GM12878 (cell line): ENCODE measurements around the gene VCP. TPM values are rescaled to one million over a fixed set of nuclear protein-coding genes. Genes with fewer than 3 reads are reported as not detected.
A peak's percentile ranks its signal among the peaks of the same experiment; 100 is the strongest.

Experiments
- CBX3 ChIP-seq: fragments of 200-600 bp; sonication (generic); IDR thresholded peaks from 2 replicates; pipeline ENCODE4 v1.6.1; 2016; ENCODE audit warnings: low read depth, borderline replicate concordance
- FOXM1 ChIP-seq: IDR thresholded peaks from 2 replicates; pipeline ENCODE4 v1.6.1; 2012; ENCODE audit warnings: low read depth, mild to moderate bottlenecking, inconsistent platforms, low read length, moderate library complexity
- GABPA ChIP-seq: IDR thresholded peaks from 2 replicates; pipeline ENCODE4 v1.6.1; 2014; ENCODE audit warnings: antibody characterized with exemption, low read depth, mild to moderate bottlenecking, inconsistent platforms
- HCFC1 ChIP-seq: fragments of 150-350 bp; IDR thresholded peaks from 2 replicates; pipeline ENCODE4 v1.6.1; 2014; ENCODE audit warnings: low read length
- IKZF1 ChIP-seq: fragments of 450-650 bp; conservative IDR thresholded peaks from 2 replicates; pipeline ENCODE4 v1.6.1; 2017; ENCODE audit warnings: antibody characterized with exemption, mild to moderate bottlenecking
- MYB ChIP-seq: fragments of 150-350 bp; IDR thresholded peaks from 2 replicates; pipeline ENCODE4 v1.6.1; 2014; ENCODE audit warnings: mild to moderate bottlenecking, low read depth, low read length, borderline replicate concordance
- MYC ChIP-seq: IDR thresholded peaks from 2 replicates; pipeline ENCODE4 v1.6.1; 2011; ENCODE audit warnings: mild to moderate bottlenecking, low read length, moderate library complexity, inconsistent platforms; ENCODE audit not compliant: insufficient read depth, insufficient replicate concordance, insufficient read length, severe bottlenecking
- NBN ChIP-seq: fragments of 450-650 bp; IDR thresholded peaks from 2 replicates; pipeline ENCODE4 v1.6.1; 2016
- NFXL1 ChIP-seq: fragments of 450-650 bp; IDR thresholded peaks from 2 replicates; pipeline ENCODE4 v1.6.1; 2017; ENCODE audit warnings: antibody characterized with exemption, mild to moderate bottlenecking, borderline replicate concordance
- NFYB ChIP-seq: IDR thresholded peaks from 2 replicates; pipeline ENCODE4 v1.6.1; 2011; ENCODE audit warnings: low read depth, mild to moderate bottlenecking, low read length, improper control_type of control experiment, moderate library complexity; ENCODE audit not compliant: insufficient read depth
- PAX8 ChIP-seq: fragments of 450-650 bp; IDR thresholded peaks from 2 replicates; pipeline ENCODE4 v1.6.1; 2017; ENCODE audit warnings: mild to moderate bottlenecking, moderate library complexity
- POU2F2 ChIP-seq: IDR thresholded peaks from 3 replicates; pipeline ENCODE4 v1.6.1; 2011; ENCODE audit warnings: low read depth, mild to moderate bottlenecking, low read length, borderline replicate concordance
- RB1 ChIP-seq: fragments of 450-650 bp; formaldehyde crosslinking; IDR thresholded peaks from 2 replicates; pipeline ENCODE4 v1.6.1; 2017; ENCODE audit warnings: mild to moderate bottlenecking, borderline replicate concordance
- RBBP5 ChIP-seq: fragments of 200-600 bp; sonication (generic); conservative IDR thresholded peaks from 2 replicates; pipeline ENCODE4 v1.6.1; 2016
- SMAD1 ChIP-seq: fragments of 450-650 bp; IDR thresholded peaks from 2 replicates; pipeline ENCODE4 v1.6.1; 2018; ENCODE audit warnings: mild to moderate bottlenecking, low read depth; ENCODE audit not compliant: partially characterized antibody
- SREBF1 ChIP-seq: IDR thresholded peaks from 2 replicates; pipeline ENCODE4 v1.6.1; 2012; ENCODE audit warnings: mild to moderate bottlenecking, low read length
- TBL1XR1 ChIP-seq: IDR thresholded peaks from 2 replicates; pipeline ENCODE4 v1.6.1; 2012; ENCODE audit warnings: low read depth, low read length, improper control_type of control experiment
- TCF7 ChIP-seq: IDR thresholded peaks from 2 replicates; pipeline ENCODE4 v1.6.1; 2014; ENCODE audit warnings: antibody characterized with exemption, borderline replicate concordance
- ZNF217 ChIP-seq: fragments of 450-650 bp; IDR thresholded peaks from 2 replicates; pipeline ENCODE4 v1.6.1; 2017; ENCODE audit warnings: antibody characterized with exemption, mild to moderate bottlenecking
- polyA plus RNA-seq, 11 experiments: library from polyadenylated mRNA; depleted of rRNA in 4 of 11; unstranded in 6 of 11; stranded (reverse) in 5 of 11; fragments of >200 nt; fragmentation: Nextera tagmentation in 4 of 11; fragmentation: Illumina TruSeq in 1 of 11; extraction: Ambion mirVana in 4 of 11; extraction: Trizol in 1 of 11; gene quantifications; 1 replicate in 1 of 11; 2 replicates in 10 of 11; pipeline versions ENCODE4 v1.2.1 to v1.2.3, GENCODE V29; 2011 to 2016; ENCODE audit warnings: inconsistent platforms in 2 of 11, missing spikeins in 2 of 11, low read depth in 1 of 11
- total RNA-seq, 4 experiments: library from RNA; depleted of rRNA in 3 of 4; stranded (reverse); fragments of >200 nt in 3 of 4; fragmentation: Illumina TruSeq in 1 of 4; extraction: Trizol in 1 of 4; gene quantifications; 2 replicates each; pipeline versions ENCODE4 v1.2.1 to v1.2.3, GENCODE V29; 2013 to 2021
- TF ChIP-seq, protein P1 (sequence below): fragments of 450-650 bp; IDR thresholded peaks from 2 replicates; pipeline ENCODE4 v1.6.1; 2018; ENCODE audit warnings: borderline replicate concordance, mild to moderate bottlenecking; ENCODE audit not compliant: partially characterized antibody
- TF ChIP-seq, protein P2 (sequence below): fragments of 450-650 bp; IDR thresholded peaks from 2 replicates; pipeline ENCODE4 v1.6.1; 2017; ENCODE audit warnings: mild to moderate bottlenecking
- TF ChIP-seq, protein P3 (sequence below): IDR thresholded peaks from 2 replicates; pipeline ENCODE4 v1.6.1; 2011; ENCODE audit warnings: low read depth, low read length, improper control_type of control experiment, borderline replicate concordance
- TF ChIP-seq, protein P4 (sequence below): IDR thresholded peaks from 2 replicates; pipeline ENCODE4 v1.6.1; 2012; ENCODE audit warnings: low read length, inconsistent platforms

The VCP gene
- total and polyA plus RNA-seq, 10 of the 15 experiments (the other 5 are each of a cell fraction or from before 2014, with no cell fraction given) = 7.4 to 327 (median 244) TPM

DNA sequence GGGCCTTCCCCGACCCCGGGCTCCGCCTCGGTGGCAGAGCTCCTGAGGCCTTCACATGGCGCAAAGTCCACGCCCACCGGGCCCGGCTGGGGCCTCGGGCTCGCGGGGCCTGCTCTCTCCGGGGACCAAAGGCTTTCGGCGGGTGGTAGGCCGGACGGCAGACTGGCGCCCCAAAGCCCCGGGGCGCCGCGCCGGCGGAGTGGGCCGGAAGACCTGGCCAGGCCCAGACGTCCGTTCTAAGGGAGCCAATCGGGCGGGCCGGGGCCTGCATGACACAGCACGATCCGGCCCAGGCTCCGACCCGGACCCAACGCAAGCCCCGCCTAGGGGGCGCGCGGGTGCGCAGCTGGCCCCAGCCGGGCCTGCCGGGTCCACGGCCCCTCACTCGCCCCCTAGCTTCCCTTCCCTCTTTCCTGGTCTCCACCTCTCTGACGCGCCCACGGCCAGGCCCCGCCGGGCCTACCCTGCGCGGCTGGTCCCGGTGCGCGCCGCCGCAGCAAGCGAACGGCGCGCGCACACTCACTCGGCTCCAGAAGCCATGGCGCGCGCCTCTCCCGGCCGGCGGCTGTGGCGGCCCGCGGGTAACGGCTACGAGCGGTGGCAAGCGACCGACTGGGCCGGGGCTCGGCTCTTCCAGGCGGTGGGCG, 488 bp downstream of the VCP start (continued):
- TF ChIP-seq RB1 = peak; percentile 32; the same call in 1 of the 2 replicates
- TF ChIP-seq SMAD1 = no peak
- TF ChIP-seq, protein P1, sequence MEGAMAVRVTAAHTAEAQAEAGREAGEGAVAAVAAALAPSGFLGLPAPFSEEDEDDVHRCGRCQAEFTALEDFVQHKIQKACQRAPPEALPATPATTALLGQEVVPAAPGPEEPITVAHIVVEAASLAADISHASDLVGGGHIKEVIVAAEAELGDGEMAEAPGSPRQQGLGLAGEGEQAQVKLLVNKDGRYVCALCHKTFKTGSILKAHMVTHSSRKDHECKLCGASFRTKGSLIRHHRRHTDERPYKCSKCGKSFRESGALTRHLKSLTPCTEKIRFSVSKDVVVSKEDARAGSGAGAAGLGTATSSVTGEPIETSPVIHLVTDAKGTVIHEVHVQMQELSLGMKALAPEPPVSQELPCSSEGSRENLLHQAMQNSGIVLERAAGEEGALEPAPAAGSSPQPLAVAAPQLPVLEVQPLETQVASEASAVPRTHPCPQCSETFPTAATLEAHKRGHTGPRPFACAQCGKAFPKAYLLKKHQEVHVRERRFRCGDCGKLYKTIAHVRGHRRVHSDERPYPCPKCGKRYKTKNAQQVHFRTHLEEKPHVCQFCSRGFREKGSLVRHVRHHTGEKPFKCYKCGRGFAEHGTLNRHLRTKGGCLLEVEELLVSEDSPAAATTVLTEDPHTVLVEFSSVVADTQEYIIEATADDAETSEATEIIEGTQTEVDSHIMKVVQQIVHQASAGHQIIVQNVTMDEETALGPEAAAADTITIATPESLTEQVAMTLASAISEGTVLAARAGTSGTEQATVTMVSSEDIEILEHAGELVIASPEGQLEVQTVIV = no peak
- no peak for TF ChIP-seq NBN
- TF ChIP-seq HCFC1 = peak; percentile 7; the same call in 1 of the 2 replicates
- TF ChIP-seq RBBP5 = no peak
- no peak for TF ChIP-seq MYB
- TF ChIP-seq, protein P2, sequence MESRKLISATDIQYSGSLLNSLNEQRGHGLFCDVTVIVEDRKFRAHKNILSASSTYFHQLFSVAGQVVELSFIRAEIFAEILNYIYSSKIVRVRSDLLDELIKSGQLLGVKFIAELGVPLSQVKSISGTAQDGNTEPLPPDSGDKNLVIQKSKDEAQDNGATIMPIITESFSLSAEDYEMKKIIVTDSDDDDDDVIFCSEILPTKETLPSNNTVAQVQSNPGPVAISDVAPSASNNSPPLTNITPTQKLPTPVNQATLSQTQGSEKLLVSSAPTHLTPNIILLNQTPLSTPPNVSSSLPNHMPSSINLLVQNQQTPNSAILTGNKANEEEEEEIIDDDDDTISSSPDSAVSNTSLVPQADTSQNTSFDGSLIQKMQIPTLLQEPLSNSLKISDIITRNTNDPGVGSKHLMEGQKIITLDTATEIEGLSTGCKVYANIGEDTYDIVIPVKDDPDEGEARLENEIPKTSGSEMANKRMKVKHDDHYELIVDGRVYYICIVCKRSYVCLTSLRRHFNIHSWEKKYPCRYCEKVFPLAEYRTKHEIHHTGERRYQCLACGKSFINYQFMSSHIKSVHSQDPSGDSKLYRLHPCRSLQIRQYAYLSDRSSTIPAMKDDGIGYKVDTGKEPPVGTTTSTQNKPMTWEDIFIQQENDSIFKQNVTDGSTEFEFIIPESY = no peak
- no peak for TF ChIP-seq GABPA
- peak; percentile 75; the same call in 1 of the 2 replicates for TF ChIP-seq NFYB
- no peak for TF ChIP-seq TBL1XR1
- TF ChIP-seq PAX8 = no peak
- no peak for TF ChIP-seq MYC
- TF ChIP-seq FOXM1 = no peak
- TF ChIP-seq TCF7 = no peak
- TF ChIP-seq, protein P3, sequence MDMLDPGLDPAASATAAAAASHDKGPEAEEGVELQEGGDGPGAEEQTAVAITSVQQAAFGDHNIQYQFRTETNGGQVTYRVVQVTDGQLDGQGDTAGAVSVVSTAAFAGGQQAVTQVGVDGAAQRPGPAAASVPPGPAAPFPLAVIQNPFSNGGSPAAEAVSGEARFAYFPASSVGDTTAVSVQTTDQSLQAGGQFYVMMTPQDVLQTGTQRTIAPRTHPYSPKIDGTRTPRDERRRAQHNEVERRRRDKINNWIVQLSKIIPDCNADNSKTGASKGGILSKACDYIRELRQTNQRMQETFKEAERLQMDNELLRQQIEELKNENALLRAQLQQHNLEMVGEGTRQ = no peak
- no peak for TF ChIP-seq POU2F2
- no peak for TF ChIP-seq NFXL1
- TF ChIP-seq SREBF1 = no peak
- no peak for TF ChIP-seq CBX3
- TF ChIP-seq, protein P4, sequence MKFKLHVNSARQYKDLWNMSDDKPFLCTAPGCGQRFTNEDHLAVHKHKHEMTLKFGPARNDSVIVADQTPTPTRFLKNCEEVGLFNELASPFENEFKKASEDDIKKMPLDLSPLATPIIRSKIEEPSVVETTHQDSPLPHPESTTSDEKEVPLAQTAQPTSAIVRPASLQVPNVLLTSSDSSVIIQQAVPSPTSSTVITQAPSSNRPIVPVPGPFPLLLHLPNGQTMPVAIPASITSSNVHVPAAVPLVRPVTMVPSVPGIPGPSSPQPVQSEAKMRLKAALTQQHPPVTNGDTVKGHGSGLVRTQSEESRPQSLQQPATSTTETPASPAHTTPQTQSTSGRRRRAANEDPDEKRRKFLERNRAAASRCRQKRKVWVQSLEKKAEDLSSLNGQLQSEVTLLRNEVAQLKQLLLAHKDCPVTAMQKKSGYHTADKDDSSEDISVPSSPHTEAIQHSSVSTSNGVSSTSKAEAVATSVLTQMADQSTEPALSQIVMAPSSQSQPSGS = no peak
- TF ChIP-seq ZNF217 = no peak
- TF ChIP-seq IKZF1 = peak; percentile 87
